Panc1 (cell line): ENCODE results near the gene ATP11A.

Source experiments
- CTCF ChIP-seq: fragments of 450-650 bp; IDR thresholded peaks from 2 replicates; pipeline ENCODE4 v1.5.1; 2017; ENCODE audit warnings: mild to moderate bottlenecking
- POLR2AphosphoS5 ChIP-seq: IDR thresholded peaks from 2 replicates; pipeline ENCODE4 v1.6.1; 2012; ENCODE audit warnings: mild to moderate bottlenecking, low read depth, low read length, moderate library complexity
- SIN3A ChIP-seq: IDR thresholded peaks from 2 replicates; pipeline ENCODE4 v1.6.1; 2012; ENCODE audit warnings: low read depth, mild to moderate bottlenecking, low read length, moderate library complexity, borderline replicate concordance; ENCODE audit not compliant: insufficient read depth

GRCh38 chr13:112910016-112910415 is 220.2 kb downstream of the ATP11A start:
- TF ChIP-seq CTCF (no peak), POLR2AphosphoS5 (no peak), SIN3A (no peak)
